Mammary epithelial cell (primary cell): ENCODE data around the gene PDZD7.

Source experiments
- EZH2 ChIP-seq: IDR thresholded peaks from 2 replicates; pipeline ENCODE4 v1.6.1; 2012; ENCODE audit warnings: low read length, inconsistent platforms, borderline replicate concordance
- TF ChIP-seq, protein P1 (sequence below), 2 donors: IDR thresholded peaks in 1 of 2; conservative IDR thresholded peaks in 1 of 2; 2 replicates each; pipeline ENCODE4 v1.5.1; 2011 to 2012; ENCODE audit warnings: inconsistent platforms in 2 of 2, low read length in 2 of 2, mild to moderate bottlenecking in 2 of 2, control low read depth in 1 of 2, low read depth in 1 of 2; ENCODE audit not compliant: insufficient read depth in 1 of 2; ENCODE audit errors: extremely low read depth in 1 of 2

DNA sequence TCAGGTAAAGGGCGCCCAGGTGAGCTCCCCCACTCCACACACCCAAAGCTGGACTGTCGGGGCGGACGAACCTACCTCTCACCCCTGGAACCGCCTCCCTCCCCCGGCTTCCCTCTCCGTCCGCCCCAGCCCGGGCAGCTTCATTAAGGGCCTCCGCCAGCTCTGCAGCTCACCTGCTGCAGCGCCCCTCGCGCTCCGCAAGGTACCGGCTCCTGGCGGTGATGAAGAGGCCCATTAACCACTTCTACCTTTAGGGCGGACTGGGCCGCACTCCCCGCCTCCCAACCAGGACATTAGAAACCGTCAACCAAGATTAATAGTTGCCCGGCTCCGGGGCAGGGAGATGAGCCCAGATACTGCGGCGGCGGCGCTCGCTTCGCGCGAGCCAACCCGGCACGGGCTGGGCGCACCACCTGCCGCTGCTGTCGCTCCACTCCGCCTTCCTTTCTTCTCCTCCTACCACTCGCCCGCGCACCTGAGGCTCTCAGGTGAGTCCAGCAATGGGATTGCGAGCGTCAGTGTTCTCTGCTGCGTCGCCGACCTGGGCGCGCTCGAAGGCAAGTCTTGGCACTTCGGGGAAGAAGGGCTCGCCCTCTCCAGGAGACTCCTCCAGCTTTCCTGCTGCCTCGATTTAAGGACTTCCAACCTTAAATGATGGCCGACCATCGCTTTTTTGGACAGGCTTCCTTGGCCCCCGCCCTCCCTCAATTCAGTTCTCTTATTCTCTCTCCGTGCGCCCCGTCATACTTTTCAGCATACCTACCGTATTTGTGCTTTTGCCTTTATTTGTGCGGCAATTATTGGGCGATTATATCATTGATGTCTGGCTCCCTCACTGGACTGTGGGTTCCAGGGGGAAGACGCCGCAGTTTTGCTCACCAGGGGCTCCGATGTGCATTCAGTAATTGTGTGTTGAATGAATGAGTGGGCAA lies 17.3 kb upstream of the PDZD7 start:
- no peak for TF ChIP-seq EZH2
- TF ChIP-seq, protein P1, sequence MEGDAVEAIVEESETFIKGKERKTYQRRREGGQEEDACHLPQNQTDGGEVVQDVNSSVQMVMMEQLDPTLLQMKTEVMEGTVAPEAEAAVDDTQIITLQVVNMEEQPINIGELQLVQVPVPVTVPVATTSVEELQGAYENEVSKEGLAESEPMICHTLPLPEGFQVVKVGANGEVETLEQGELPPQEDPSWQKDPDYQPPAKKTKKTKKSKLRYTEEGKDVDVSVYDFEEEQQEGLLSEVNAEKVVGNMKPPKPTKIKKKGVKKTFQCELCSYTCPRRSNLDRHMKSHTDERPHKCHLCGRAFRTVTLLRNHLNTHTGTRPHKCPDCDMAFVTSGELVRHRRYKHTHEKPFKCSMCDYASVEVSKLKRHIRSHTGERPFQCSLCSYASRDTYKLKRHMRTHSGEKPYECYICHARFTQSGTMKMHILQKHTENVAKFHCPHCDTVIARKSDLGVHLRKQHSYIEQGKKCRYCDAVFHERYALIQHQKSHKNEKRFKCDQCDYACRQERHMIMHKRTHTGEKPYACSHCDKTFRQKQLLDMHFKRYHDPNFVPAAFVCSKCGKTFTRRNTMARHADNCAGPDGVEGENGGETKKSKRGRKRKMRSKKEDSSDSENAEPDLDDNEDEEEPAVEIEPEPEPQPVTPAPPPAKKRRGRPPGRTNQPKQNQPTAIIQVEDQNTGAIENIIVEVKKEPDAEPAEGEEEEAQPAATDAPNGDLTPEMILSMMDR (conservative IDR thresholded peaks at IDR 0.05 in 1 of 2, IDR thresholded peaks at IDR 0.05 in 1 of 2; ENCODE audit: extremely low read depth in 1 of 2, insufficient read depth in 1 of 2, low read depth in 1 of 2, low read length in 2 of 2): no peak
